ENCODE data around the gene PMPCA. TPM values are rescaled to one million over a fixed set of nuclear protein-coding genes. Genes with fewer than 3 reads are reported as not detected.

PMPCA gene
- polyA plus RNA-seq, 1 experiment: 61.6 TPM

- no peak for TF ChIP-seq CTCF (IDR thresholded peaks at IDR 0.05; ENCODE audit: insufficient read depth, low read depth, low read length)
- Histone ChIP-seq H3K4me3 (ENCODE audit: low read depth, low read length) (no peak overlapping the region), H3K27me3 (ENCODE audit: control insufficient read depth, insufficient read depth, low read length) (no peaks in the 10 kb centered on the region), H3K36me3 (ENCODE audit: control insufficient read depth, insufficient read depth, low read length) (peaks cover 34% of the 10 kb centered on the region)
- POLR2A ChIA-PET: no interaction called here
- no peak for DNase-seq (ENCODE audit: low read depth)
- CTCF ChIA-PET: no interaction called here
Observed at GRCh38 chr9:136379891-136380290, 30.6 kb upstream of the PMPCA start.

- no peak for DNase-seq (ENCODE audit: low read depth)
- H3K27me3 ChIP-seq (ENCODE audit: control insufficient read depth, insufficient read depth, low read length): no peaks in the 10 kb centered on the region
- ChIA-PET POLR2A (no interaction called here), CTCF (interaction anchor here (1.6 kb wide), 1 partner anchor 17 kb away, joined by 4 read pairs; the partner anchor contains the start of gene DNLZ)
- H3K4me3 ChIP-seq (ENCODE audit: low read depth, low read length): no peak overlapping the region
- no peak for TF ChIP-seq CTCF (IDR thresholded peaks at IDR 0.05; ENCODE audit: insufficient read depth, low read depth, low read length)
- H3K36me3 ChIP-seq (ENCODE audit: control insufficient read depth, insufficient read depth, low read length): peaks cover 33% of the 10 kb centered on the region
Observed at GRCh38 chr9:136380381-136380780, 30.1 kb upstream of the PMPCA start.

- Histone ChIP-seq H3K27me3 (ENCODE audit: control insufficient read depth, insufficient read depth, low read length) (no peaks in the 10 kb centered on the region), H3K4me3 (ENCODE audit: low read depth, low read length) (no peak overlapping the region), H3K36me3 (ENCODE audit: control insufficient read depth, insufficient read depth, low read length) (peaks cover 31% of the 10 kb centered on the region)
- POLR2A ChIA-PET: interaction anchor here (1.2 kb wide), 1 partner anchor 18 kb away, joined by 3 read pairs; no protein-coding TSS in a partner anchor
- no peak for DNase-seq (ENCODE audit: low read depth)
- CTCF ChIA-PET: interaction anchor here (1.6 kb wide), 2 partner anchors 18 to 68 kb away, joined by 4 read pairs; partner anchors contain the start of gene DNLZ
- TF ChIP-seq CTCF (IDR thresholded peaks at IDR 0.05; ENCODE audit: insufficient read depth, low read depth, low read length): no peak
Observed at GRCh38 chr9:136381311-136381710, 29.1 kb upstream of the PMPCA start.

GRCh38 chr9:136381966-136382513 lies 28.4 kb upstream of the PMPCA start:
- POLR2A ChIA-PET: interaction anchor here (1.2 kb wide), 1 partner anchor 19 kb away, joined by 3 read pairs; no protein-coding TSS in a partner anchor
- H3K27me3 ChIP-seq (ENCODE audit: control insufficient read depth, insufficient read depth, low read length): no peaks in the 10 kb centered on the region
- H3K36me3 ChIP-seq (ENCODE audit: control insufficient read depth, insufficient read depth, low read length): peaks cover 31% of the 10 kb centered on the region
- H3K4me3 ChIP-seq (ENCODE audit: low read depth, low read length): no peak overlapping the region
- no peak for TF ChIP-seq CTCF (IDR thresholded peaks at IDR 0.05; ENCODE audit: insufficient read depth, low read depth, low read length)
- no peak for DNase-seq (ENCODE audit: low read depth)
- CTCF ChIA-PET: interaction anchor here (1.6 kb wide), 2 partner anchors 18 to 69 kb away, joined by 4 read pairs; partner anchors contain the start of gene DNLZ

GRCh38 chr9:136383436-136383835 lies 27.0 kb upstream of the PMPCA start:
- POLR2A ChIA-PET: no interaction called here

More at GRCh38 chr9:136383436-136383835, 27.0 kb upstream of the PMPCA start:
- no peaks in the 10 kb centered on the region for H3K27me3 ChIP-seq (ENCODE audit: control insufficient read depth, insufficient read depth, low read length)
- no peak for TF ChIP-seq CTCF (IDR thresholded peaks at IDR 0.05; ENCODE audit: insufficient read depth, low read depth, low read length)
- no peak overlapping the region for H3K4me3 ChIP-seq (ENCODE audit: low read depth, low read length)
- CTCF ChIA-PET: no interaction called here
- H3K36me3 ChIP-seq (ENCODE audit: control insufficient read depth, insufficient read depth, low read length): peaks cover 38% of the 10 kb centered on the region
- DNase-seq (ENCODE audit: low read depth): no peak

All from BJ (cell line).